SJSA1 (cell line): ENCODE measurements around the gene MSRB1. TPM values are rescaled to one million over a fixed set of nuclear protein-coding genes. Genes with fewer than 3 reads are reported as not detected.
A peak's percentile ranks its signal among the peaks of the same experiment; 100 is the strongest.
"Not testable (repeated sequence)": the region's sequence is repeated elsewhere in the genome, so short reads cannot be mapped to it uniquely, and the experiment has no call there.

Experiments used
- DNase-seq, 2 experiments: peaks; one replicate each; pipeline ENCODE4 v3.0.0-alpha.2; 2015 to 2020; ENCODE audit warnings: low spot score in 2 of 2, low read depth in 1 of 2
- H3K27ac ChIP-seq: fragments of 250-450 bp; sonication (Bioruptor Pico); 2 replicates; pipeline ENCODE4 v1.5.1; 2020; ENCODE audit warnings: mild to moderate bottlenecking, moderate library complexity
- H3K27me3 ChIP-seq: fragments of 250-450 bp; sonication (Bioruptor Pico); replicated peaks from 2 replicates; pipeline ENCODE4 v1.5.1; 2020; ENCODE audit warnings: mild to moderate bottlenecking, moderate library complexity
- H3K36me3 ChIP-seq: fragments of 250-450 bp; sonication (Bioruptor Pico); 2 replicates; pipeline ENCODE4 v1.5.1; 2020; ENCODE audit warnings: mild to moderate bottlenecking
- H3K4me1 ChIP-seq: fragments of 250-450 bp; sonication (Bioruptor Pico); replicated peaks from 2 replicates; pipeline ENCODE4 v1.6.1; 2021; ENCODE audit warnings: mild to moderate bottlenecking
- H3K4me3 ChIP-seq: fragments of 250-450 bp; sonication (Bioruptor Pico); 2 replicates; pipeline ENCODE4 v1.5.1; 2020; ENCODE audit warnings: mild to moderate bottlenecking
- H3K9me3 ChIP-seq: fragments of 250-450 bp; sonication (Bioruptor Pico); replicated peaks from 2 replicates; pipeline ENCODE4 v1.5.1; 2020; ENCODE audit warnings: mild to moderate bottlenecking
- total RNA-seq: library from RNA; depleted of rRNA; stranded (reverse); fragments of >200 nt; shearing (Covaris generic); gene quantifications from 2 replicates; pipeline ENCODE4 v1.2.3, GENCODE V29; 2014

The MSRB1 gene
- total RNA-seq, 1 experiment from 2014 or later: 21.3 TPM

DNA sequence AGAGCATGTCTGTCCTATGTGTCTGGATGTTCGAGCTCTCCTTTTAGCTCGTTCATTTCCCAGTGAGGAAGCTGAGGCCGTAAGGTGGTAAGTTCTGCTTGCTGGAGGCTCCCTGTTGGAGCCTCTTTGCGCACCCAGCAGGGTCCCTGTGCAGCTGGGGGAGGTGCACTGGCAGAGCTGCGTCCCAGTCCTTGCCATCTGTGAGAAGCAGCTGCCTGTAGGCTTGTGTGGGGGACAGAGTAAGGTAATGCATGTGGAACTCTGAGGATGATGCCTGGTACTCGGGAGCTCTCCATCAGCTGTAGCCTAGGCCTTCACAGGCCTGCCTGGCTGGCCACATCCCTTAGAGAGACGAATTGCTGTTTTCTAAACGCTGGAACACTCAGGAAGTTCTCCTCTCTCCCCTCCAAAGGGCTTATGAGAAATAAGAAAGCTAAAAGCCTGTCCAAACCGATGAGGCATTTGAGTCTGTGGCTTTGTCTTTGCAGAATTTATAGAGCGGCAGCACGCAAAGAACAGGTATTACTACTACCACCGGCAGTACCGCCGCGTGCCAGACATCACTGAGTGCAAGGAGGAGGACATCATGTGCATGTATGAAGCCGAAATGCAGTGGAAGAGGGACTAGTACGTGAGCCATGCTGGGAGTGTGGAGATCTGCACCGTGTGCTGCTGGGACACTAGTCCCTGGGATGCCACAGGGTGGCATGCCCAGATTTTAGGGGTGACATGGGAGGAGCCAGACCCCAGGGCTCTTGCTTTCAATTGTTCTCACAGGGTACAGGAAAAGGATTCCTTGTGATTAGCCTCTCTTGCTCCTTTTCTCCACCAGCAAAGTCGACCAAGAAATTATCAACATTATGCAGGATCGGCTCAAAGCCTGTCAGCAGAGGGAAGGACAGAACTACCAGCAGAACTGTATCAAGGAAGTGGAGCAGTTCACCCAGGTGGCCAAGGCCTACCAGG lies 17.9 kb upstream of the MSRB1 start:
- Histone ChIP-seq H3K9me3 (no peaks in the 10 kb centered on the region), H3K36me3 (peaks cover 57% of the 10 kb centered on the region), H3K27me3 (no peaks in the 10 kb centered on the region), H3K4me3 (peak overlapping the region; percentile 67), H3K27ac (no peak overlapping the region), H3K4me1 (peaks cover 38% of the 10 kb centered on the region)
- DNase-seq: peak in 1 of 2 experiments; percentile 36

GRCh38 chr16:1959269-1960039 lies 16.5 kb upstream of the MSRB1 start, which contains the start of gene NDUFB10:
TSS of gene NDUFB10 (plus strand) at chr16:1959538. CDS start at chr16:1959625, 87 bp downstream.
- Histone ChIP-seq H3K36me3 (peaks cover 46% of the 10 kb centered on the region), H3K4me1 (peaks cover 32% of the 10 kb centered on the region), H3K27ac (peak within 1 kb of the TSS; percentile 1; the same call in 1 of the 2 replicates), H3K27me3 (no peaks in the 10 kb centered on the region), H3K4me3 (peak within 1 kb of the TSS; percentile 67), H3K9me3 (no peaks in the 10 kb centered on the region)
- peak; percentile 85 to 94 for DNase-seq

DNA sequence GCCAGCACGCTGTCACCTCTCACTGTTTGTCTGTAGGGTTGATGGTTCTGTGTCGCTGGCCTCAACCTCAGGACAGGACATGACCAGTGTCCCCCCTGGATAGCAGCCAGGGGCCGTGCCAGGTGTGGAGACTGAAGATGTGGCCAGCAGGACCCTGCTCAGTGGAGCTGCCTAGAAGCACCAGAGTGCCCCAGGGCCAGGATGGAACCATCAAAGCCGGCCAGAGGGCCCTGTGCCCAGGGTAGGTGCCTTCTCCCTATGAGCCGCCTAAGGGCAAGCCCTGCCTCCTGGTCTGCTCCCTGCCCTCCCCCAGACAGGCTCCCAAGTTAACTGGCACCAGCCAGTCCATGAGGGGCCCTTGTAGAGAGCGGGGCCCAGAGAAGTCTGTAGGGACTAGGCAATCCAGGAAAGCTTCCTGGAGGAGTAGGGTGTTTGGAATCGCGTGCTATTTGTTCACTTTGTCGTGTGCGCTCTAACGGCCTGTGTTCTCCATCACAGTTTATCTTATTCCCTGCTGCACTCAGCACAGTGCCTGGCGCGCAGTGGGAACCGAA lies 15.8 kb upstream of the MSRB1 start:
- Histone ChIP-seq H3K4me3 (peak overlapping the region; percentile 67), H3K9me3 (no peaks in the 10 kb centered on the region), H3K4me1 (peaks cover 32% of the 10 kb centered on the region), H3K27ac (no peak overlapping the region), H3K36me3 (peaks cover 39% of the 10 kb centered on the region), H3K27me3 (no peaks in the 10 kb centered on the region)
- DNase-seq: no peak

DNA sequence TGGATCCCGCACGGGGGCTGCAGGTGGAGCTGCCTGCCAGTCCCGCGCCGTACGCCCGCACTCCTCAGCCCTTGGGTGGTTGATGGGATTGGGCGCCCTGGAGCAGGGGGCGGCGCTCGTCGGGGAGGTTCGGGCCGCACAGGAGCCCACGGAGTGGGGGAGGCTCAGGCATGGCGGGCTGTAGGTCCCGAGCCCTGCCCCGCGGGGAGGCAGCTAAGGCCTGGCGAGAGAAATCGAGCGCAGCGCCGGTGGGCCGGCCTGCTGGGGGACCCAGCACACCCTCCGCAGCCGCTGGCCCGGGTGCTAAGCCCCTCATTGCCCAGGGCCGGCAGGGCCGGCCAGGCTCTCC lies 15.1 kb upstream of the MSRB1 start:
- H3K4me3 ChIP-seq, DNase-seq, H3K27ac ChIP-seq, H3K9me3 ChIP-seq, H3K27me3 ChIP-seq: not testable (repeated sequence)
- H3K4me1 ChIP-seq: peaks cover 25% of the 10 kb centered on the region
- peaks cover 32% of the 10 kb centered on the region for H3K36me3 ChIP-seq

- not testable (repeated sequence) for H3K9me3 ChIP-seq, H3K27me3 ChIP-seq, DNase-seq, H3K27ac ChIP-seq, H3K4me3 ChIP-seq
- Histone ChIP-seq H3K4me1 (peaks cover 20% of the 10 kb centered on the region), H3K36me3 (peaks cover 27% of the 10 kb centered on the region)
Measured at GRCh38 chr16:1957434-1958142, 14.6 kb upstream of the MSRB1 start.

DNA sequence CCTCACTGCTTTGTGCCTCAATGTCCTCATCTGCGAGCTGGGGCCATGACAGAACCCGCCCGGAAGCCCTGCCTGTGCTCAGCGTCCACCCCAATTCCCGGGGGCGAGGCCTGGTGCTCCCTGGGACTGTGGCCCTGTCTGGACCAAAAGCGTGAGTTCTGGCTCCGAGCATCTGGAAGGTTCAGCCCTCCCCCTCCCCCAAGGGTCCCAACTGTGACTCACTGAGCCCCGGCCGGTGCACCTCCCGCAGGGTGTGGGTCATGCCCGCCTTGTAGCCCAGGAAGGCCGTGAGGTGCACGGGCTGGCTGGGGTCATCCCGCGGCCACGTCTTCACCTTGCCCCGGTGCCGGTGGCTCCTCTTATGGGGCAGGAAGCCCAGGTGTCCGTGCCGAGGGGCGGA lies 10.7 kb upstream of the MSRB1 start:
- Histone ChIP-seq H3K36me3 (no peaks in the 10 kb centered on the region), H3K27me3 (no peaks in the 10 kb centered on the region), H3K9me3 (no peaks in the 10 kb centered on the region), H3K4me3 (no peak overlapping the region), H3K27ac (no peak overlapping the region), H3K4me1 (peaks cover under 1% of the 10 kb centered on the region; the same call in 1 of the 2 replicates)
- no peak for DNase-seq

- Histone ChIP-seq H3K4me3 (no peak overlapping the region), H3K4me1 (no peaks in the 10 kb centered on the region), H3K27ac (no peak overlapping the region), H3K9me3 (no peaks in the 10 kb centered on the region), H3K36me3 (no peaks in the 10 kb centered on the region), H3K27me3 (no peaks in the 10 kb centered on the region)
- no peak for DNase-seq
Measured at GRCh38 chr16:1950559-1950958, 7.6 kb upstream of the MSRB1 start.

GRCh38 chr16:1950047-1950446 lies 7.0 kb upstream of the MSRB1 start:
- no peak for DNase-seq
- Histone ChIP-seq H3K27me3 (no peaks in the 10 kb centered on the region), H3K9me3 (no peaks in the 10 kb centered on the region), H3K36me3 (no peaks in the 10 kb centered on the region), H3K4me3 (no peak overlapping the region), H3K4me1 (no peaks in the 10 kb centered on the region), H3K27ac (no peak overlapping the region)

DNA sequence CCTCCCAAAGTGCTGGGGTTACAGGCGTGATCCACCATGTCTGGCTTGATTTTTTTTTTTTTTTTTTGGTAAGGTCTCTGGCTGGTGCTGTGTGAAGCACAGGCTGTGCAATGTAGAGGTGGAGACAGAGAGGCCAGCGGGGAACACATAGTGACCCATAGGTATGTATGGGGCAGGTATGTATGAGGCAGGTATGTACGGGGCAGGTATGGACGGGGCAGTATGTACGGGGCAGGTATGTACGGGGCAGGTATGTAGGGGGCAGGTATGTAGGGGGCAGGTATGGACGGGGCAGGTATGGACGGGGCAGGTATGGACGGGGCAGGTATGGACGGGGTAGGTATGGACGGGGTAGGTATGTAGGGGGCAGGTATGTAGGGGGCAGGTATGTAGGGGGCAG lies 6.5 kb upstream of the MSRB1 start:
- no peaks in the 10 kb centered on the region for H3K4me1 ChIP-seq
- H3K36me3 ChIP-seq: no peaks in the 10 kb centered on the region
- H3K9me3 ChIP-seq: no peaks in the 10 kb centered on the region
- H3K27me3 ChIP-seq: no peaks in the 10 kb centered on the region
- DNase-seq: no peak
- no peak overlapping the region for H3K4me3 ChIP-seq
- no peak overlapping the region for H3K27ac ChIP-seq

GRCh38 chr16:1947369-1947670 lies 4.3 kb upstream of the MSRB1 start:
- Histone ChIP-seq H3K4me3 (no peak overlapping the region), H3K9me3 (no peaks in the 10 kb centered on the region), H3K4me1 (peaks cover 9% of the 10 kb centered on the region), H3K36me3 (no peaks in the 10 kb centered on the region), H3K27ac (no peak overlapping the region), H3K27me3 (no peaks in the 10 kb centered on the region)
- DNase-seq: no peak

DNA sequence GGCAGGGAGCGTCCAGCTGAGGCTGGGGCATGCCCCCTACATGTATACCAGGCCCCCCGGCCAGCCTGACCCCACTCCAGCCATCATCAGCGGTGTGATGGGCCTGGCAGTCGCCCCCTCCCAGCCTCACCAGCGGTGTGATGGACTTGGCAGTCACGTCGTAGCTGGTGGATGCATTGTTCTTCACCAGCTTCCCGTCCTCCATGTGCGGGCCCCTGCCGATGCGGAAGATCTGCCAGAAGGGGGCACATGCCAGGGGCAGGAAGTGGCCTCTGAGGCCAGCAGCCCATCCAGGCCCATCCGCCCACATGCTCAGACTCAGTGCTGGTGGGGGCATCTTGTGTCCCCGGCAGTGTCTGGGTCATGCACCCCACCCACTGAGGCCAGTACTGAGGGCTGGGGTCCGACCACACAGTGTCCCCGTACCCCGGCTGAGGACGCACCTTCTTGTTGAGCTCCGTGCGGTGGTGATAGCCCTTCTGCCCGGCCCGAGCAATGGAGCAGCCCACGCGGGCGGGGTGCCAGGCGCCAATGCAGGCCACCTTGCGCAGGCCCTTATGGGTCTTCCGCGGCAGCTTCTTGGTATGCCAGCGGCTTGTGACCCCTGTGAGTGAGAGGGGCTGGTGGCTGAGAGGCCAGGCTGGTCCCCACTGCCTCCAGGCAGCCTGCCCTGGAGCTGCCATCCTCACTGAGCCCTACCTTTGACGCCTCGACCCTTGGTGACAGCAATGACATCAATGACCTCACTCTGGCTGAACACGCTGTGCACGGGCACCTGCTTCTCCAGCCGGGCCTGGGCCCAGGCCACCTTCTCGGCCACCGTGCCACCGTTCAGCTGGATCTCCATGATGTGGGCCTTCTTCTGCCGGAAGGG lies 3.7 kb upstream of the MSRB1 start:
- Histone ChIP-seq H3K27ac (no peak overlapping the region), H3K9me3 (no peaks in the 10 kb centered on the region), H3K27me3 (no peaks in the 10 kb centered on the region), H3K4me3 (no peak overlapping the region), H3K4me1 (peaks cover 14% of the 10 kb centered on the region), H3K36me3 (no peaks in the 10 kb centered on the region)
- no peak for DNase-seq

GRCh38 chr16:1945559-1946391 lies 2.8 kb upstream of the MSRB1 start:
- no peak for DNase-seq
- Histone ChIP-seq H3K27me3 (no peaks in the 10 kb centered on the region), H3K36me3 (peaks cover under 1% of the 10 kb centered on the region; the same call in 1 of the 2 replicates), H3K9me3 (no peaks in the 10 kb centered on the region), H3K27ac (no peak overlapping the region), H3K4me1 (peaks cover 14% of the 10 kb centered on the region), H3K4me3 (no peak overlapping the region)
